Nephron progenitor cell (in vitro differentiated cells): ENCODE results near the gene SYPL1.

Source experiments
- DNase-seq: peaks from one replicate; pipeline ENCODE4 v3.0.0; 2021
- H3K27ac Mint-ChIP-seq: 2 replicates; pipeline ENCODE4 v1.8.0; 2021; ENCODE audit warnings: mild to moderate bottlenecking, moderate library complexity, mixed read lengths
- H3K27me3 Mint-ChIP-seq: 2 replicates; pipeline ENCODE4 v1.8.0; 2021; ENCODE audit warnings: mild to moderate bottlenecking, low read depth, mixed read lengths; ENCODE audit not compliant: poor library complexity
- H3K36me3 Mint-ChIP-seq: 2 replicates; pipeline ENCODE4 v1.8.0; 2021; ENCODE audit warnings: low read depth, mixed read lengths
- H3K4me1 Mint-ChIP-seq: 2 replicates; pipeline ENCODE4 v1.8.0; 2021; ENCODE audit warnings: mixed read lengths
- H3K4me3 Mint-ChIP-seq: 2 replicates; pipeline ENCODE4 v1.8.0; 2021; ENCODE audit warnings: mild to moderate bottlenecking, moderate library complexity, mixed read lengths
- H3K9me3 Mint-ChIP-seq: 2 replicates; pipeline ENCODE4 v1.8.0; 2021; ENCODE audit warnings: mild to moderate bottlenecking, moderate library complexity, mixed read lengths
- TF ChIP-seq, protein P1 (sequence below): fragments of 200-600 bp; sonication (generic); IDR thresholded peaks from 2 replicates; pipeline ENCODE4 v1.5.0; 2021; ENCODE audit warnings: antibody characterized with exemption

The SYPL1 gene

DNA sequence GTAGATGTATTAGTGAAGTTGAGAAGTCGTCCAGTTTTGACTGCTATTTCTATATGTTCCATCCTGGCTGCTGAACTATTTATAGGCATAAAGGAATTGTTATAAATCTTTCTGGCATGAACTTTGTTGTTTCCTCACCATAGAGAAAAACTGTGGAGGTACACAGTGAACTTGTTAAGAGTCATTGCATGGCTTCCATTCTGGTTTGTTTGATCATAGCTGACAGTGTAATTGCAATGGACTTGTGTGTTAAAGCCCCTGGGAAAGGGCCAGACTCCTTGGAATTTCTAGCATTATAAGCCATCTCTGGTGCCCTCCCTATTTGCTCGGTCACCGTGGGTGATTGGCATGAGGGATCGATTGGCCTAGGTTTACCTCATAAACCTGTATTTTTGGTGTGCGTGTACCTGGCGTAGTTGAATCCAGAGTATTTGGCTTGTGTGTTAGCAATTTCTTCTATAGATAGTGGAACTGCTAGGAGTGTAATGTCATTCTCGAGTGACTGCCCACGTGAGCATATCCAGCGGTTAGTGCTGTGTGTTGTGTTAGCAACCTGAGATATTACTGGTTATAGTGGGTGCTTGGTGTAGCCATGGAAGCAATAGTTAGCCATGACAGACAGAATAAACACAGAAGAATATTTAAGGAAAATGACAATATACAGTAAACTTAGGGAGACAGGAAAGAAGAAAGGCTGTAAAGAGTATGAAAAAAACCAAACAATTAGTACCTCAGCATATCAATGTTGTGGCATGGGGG lies 5.9 kb upstream of the SYPL1 start:
- DNase-seq, result no peak
- no peaks in the 10 kb centered on the region for H3K36me3 Mint-ChIP-seq
- TF ChIP-seq, protein P1, sequence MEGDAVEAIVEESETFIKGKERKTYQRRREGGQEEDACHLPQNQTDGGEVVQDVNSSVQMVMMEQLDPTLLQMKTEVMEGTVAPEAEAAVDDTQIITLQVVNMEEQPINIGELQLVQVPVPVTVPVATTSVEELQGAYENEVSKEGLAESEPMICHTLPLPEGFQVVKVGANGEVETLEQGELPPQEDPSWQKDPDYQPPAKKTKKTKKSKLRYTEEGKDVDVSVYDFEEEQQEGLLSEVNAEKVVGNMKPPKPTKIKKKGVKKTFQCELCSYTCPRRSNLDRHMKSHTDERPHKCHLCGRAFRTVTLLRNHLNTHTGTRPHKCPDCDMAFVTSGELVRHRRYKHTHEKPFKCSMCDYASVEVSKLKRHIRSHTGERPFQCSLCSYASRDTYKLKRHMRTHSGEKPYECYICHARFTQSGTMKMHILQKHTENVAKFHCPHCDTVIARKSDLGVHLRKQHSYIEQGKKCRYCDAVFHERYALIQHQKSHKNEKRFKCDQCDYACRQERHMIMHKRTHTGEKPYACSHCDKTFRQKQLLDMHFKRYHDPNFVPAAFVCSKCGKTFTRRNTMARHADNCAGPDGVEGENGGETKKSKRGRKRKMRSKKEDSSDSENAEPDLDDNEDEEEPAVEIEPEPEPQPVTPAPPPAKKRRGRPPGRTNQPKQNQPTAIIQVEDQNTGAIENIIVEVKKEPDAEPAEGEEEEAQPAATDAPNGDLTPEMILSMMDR, result no peak
- peaks cover 8% of the 10 kb centered on the region for H3K27me3 Mint-ChIP-seq
- H3K27ac Mint-ChIP-seq, result no peak overlapping the region
- no peak overlapping the region for H3K4me3 Mint-ChIP-seq
- peaks cover 55% of the 10 kb centered on the region for H3K4me1 Mint-ChIP-seq
- H3K9me3 Mint-ChIP-seq, result peaks cover 4% of the 10 kb centered on the region

DNA sequence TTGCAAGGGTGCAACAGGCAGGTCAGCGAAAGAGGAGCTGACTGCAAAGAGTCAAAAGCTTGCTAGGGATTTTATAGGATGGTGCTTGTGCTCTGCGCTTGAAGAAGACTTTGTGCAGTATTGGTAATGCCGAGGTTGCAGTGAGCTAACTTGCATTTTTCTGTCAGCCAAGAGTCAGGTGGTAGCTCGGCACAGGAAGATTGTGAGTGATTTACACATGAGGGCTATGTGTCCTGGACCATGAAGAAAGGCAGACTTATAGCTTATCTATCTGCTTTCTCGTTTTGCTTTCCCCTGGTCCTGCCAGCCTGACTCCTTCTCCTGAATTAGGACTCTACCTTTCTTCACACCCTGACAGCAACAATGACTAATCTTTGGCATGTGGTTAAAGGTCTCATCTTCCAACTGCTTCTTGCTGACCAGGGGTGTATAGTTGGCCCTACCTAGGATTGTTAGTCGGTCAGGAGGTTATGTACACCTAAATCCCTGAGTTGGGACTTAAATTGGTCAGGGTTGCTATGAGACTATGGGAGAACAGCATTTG lies 4.1 kb upstream of the SYPL1 start:
- TF ChIP-seq, protein P1, result no peak
- Mint-ChIP-seq H3K36me3 (no peaks in the 10 kb centered on the region), H3K27ac (no peak overlapping the region), H3K4me3 (no peak overlapping the region), H3K9me3 (peaks cover 4% of the 10 kb centered on the region), H3K4me1 (peaks cover 46% of the 10 kb centered on the region), H3K27me3 (peaks cover 4% of the 10 kb centered on the region)
- DNase-seq, result no peak

DNA sequence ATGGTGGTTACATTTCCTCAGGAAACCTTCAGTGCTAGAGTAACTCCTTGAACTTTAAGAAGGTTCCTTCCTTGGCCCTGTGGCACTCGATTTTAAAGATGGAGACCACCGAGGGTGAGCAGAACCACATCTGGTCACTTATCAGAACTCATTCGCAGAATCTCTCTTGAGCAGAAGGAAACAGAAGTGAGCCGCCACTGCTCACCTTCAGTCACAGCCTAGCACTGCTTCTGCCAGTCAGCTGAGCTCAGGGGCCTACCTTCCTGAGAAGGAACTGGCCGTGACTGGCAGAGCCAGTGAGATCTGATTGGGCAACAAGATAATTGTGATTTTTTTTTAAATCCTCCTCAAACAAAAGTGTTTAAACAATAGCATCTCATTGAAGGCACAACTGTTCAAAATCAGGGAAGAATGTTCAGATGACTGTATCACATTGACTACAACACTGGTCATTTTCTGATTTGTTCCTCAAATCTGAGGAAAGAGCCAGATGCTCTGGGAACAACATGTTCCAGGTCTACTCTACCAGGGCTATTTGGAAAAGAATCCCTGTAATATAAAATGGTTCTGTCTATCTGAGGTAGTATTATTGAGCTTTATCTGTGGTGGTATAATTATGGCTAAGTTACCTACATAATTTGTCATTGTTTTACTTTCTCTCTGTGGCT lies 2.7 kb upstream of the SYPL1 start:
- Mint-ChIP-seq H3K4me3 (peak overlapping the region; percentile 14), H3K36me3 (no peaks in the 10 kb centered on the region), H3K9me3 (peaks cover 4% of the 10 kb centered on the region), H3K4me1 (peaks cover 51% of the 10 kb centered on the region), H3K27me3 (peaks cover 4% of the 10 kb centered on the region), H3K27ac (no peak overlapping the region)
- no peak for DNase-seq
- TF ChIP-seq, protein P1, result no peak

DNA sequence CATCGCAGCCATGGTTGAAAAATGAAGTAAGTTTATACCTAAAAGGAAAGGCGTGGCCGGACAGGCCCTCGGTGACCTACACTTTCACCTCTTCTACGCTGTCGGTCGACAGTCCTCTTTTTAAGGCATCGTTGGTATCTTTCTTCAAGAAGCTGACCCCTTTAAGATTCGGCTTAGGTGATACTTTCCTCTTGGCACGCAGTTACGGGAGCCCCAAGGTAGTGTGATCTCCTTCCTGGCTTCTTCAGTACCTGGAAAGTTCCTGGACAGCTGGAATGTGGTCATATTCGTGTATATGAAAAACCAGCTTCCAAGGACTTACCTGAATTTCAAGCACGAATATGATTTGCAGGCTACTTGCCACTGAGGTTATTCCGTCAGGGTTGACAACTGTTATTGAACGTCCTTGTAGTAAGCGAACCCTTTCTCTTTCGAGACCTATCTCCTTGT lies 885 bp upstream of the SYPL1 start:
- peaks cover 4% of the 10 kb centered on the region for H3K27me3 Mint-ChIP-seq
- peak overlapping the region; percentile 95 for H3K27ac Mint-ChIP-seq
- H3K4me1 Mint-ChIP-seq, result peaks cover 57% of the 10 kb centered on the region
- no peak for DNase-seq
- peaks cover 4% of the 10 kb centered on the region for H3K9me3 Mint-ChIP-seq
- TF ChIP-seq, protein P1, result no peak
- H3K4me3 Mint-ChIP-seq, result peak overlapping the region; percentile 88
- H3K36me3 Mint-ChIP-seq, result peaks cover 7% of the 10 kb centered on the region

DNA sequence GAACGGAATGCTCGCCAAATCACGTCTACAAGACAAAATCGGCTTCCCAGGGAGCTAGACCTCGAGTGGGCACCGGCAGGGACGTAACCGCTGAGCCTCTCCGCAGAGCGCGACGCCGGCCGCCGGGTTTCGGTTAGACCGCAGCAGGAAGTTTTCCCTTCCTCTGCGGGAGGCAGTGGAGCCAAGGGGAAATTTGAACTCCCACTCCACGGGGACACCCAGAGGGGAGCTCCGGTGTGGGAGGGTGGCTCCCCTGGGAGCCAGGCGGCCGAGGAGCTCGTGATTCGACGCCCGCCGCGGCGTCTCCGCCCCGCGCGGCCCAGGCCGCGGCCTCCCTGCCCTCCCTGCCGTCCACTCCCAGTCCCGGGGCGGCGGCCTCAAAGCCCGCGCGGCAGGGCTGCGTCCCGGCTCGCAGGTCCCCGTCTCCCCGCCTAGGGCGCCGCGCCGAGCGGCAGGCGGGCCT lies 426 bp downstream of the SYPL1 start:
- H3K36me3 Mint-ChIP-seq, result peaks cover 7% of the 10 kb centered on the region
- peak overlapping the region; percentile 90 for H3K4me3 Mint-ChIP-seq
- H3K27me3 Mint-ChIP-seq, result peaks cover 4% of the 10 kb centered on the region
- peak overlapping the region; percentile 91 for H3K27ac Mint-ChIP-seq
- DNase-seq, result peak; percentile 75
- TF ChIP-seq, protein P1, result no peak
- peaks cover 4% of the 10 kb centered on the region for H3K9me3 Mint-ChIP-seq
- peaks cover 45% of the 10 kb centered on the region for H3K4me1 Mint-ChIP-seq
